ENCODE measurements around the gene HLA-DOA.

- no peak for TF ChIP-seq GRHL2 (CRISPR knock-in tag; IDR thresholded peaks at IDR 0.05; ENCODE audit: insufficient replicate concordance, severe bottlenecking)
- TF ChIP-seq CTCF (IDR thresholded peaks at IDR 0.05): no peak
- TF ChIP-seq ZNF317 (CRISPR knock-in tag; IDR thresholded peaks at IDR 0.05; ENCODE audit: borderline replicate concordance, low read depth): no peak
- TF ChIP-seq USF1 (CRISPR knock-in tag; IDR thresholded peaks at IDR 0.05): no peak
- TF ChIP-seq EMX1 (CRISPR knock-in tag; IDR thresholded peaks at IDR 0.05): no peak
- TF ChIP-seq, protein P1, sequence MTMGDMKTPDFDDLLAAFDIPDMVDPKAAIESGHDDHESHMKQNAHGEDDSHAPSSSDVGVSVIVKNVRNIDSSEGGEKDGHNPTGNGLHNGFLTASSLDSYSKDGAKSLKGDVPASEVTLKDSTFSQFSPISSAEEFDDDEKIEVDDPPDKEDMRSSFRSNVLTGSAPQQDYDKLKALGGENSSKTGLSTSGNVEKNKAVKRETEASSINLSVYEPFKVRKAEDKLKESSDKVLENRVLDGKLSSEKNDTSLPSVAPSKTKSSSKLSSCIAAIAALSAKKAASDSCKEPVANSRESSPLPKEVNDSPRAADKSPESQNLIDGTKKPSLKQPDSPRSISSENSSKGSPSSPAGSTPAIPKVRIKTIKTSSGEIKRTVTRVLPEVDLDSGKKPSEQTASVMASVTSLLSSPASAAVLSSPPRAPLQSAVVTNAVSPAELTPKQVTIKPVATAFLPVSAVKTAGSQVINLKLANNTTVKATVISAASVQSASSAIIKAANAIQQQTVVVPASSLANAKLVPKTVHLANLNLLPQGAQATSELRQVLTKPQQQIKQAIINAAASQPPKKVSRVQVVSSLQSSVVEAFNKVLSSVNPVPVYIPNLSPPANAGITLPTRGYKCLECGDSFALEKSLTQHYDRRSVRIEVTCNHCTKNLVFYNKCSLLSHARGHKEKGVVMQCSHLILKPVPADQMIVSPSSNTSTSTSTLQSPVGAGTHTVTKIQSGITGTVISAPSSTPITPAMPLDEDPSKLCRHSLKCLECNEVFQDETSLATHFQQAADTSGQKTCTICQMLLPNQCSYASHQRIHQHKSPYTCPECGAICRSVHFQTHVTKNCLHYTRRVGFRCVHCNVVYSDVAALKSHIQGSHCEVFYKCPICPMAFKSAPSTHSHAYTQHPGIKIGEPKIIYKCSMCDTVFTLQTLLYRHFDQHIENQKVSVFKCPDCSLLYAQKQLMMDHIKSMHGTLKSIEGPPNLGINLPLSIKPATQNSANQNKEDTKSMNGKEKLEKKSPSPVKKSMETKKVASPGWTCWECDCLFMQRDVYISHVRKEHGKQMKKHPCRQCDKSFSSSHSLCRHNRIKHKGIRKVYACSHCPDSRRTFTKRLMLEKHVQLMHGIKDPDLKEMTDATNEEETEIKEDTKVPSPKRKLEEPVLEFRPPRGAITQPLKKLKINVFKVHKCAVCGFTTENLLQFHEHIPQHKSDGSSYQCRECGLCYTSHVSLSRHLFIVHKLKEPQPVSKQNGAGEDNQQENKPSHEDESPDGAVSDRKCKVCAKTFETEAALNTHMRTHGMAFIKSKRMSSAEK (CRISPR knock-in tag; IDR thresholded peaks at IDR 0.05; ENCODE audit: borderline replicate concordance): no peak
Observed at GRCh38 chr6:33018418-33018817, 9.0 kb upstream of the HLA-DOA start.

Data from WTC11 (cell line).